HG03432 (cell line): ENCODE data around the gene RPL41.
"Not testable (repeated sequence)": the region's sequence is repeated elsewhere in the genome, so short reads cannot be mapped to it uniquely, and the experiment has no call there.

Experiments used
- ATAC-seq: cut with Tn5 transposase; IDR thresholded peaks from one replicate; pipeline ENCODE4 v1.9.1; 2021; ENCODE audit warnings: mild to moderate bottlenecking, moderate library complexity; ENCODE audit not compliant: unreplicated experiment

The RPL41 gene

GRCh38 chr12:56116267-56117081 lies at the start of gene RPL41:
TSS of gene RPL41 (plus strand) at chr12:56116633.
- peak; percentile 43 for ATAC-seq

GRCh38 chr12:56071648-56072047 lies 44.8 kb upstream of the RPL41 start:
- no peak for ATAC-seq

GRCh38 chr12:56074396-56074795 lies 42.0 kb upstream of the RPL41 start:
- no peak for ATAC-seq

- ATAC-seq = not testable (repeated sequence)
Observed at GRCh38 chr12:56077966-56078365, 38.5 kb upstream of the RPL41 start.

GRCh38 chr12:56078427-56078826 lies 38.0 kb upstream of the RPL41 start:
- ATAC-seq = no peak

- peak; percentile 74 for ATAC-seq
Observed at GRCh38 chr12:56078931-56079722, 37.3 kb upstream of the RPL41 start.

- ATAC-seq = peak; percentile 46
Observed at GRCh38 chr12:56079723-56080555, 36.5 kb upstream of the RPL41 start, which contains the start of gene ERBB3. TSS of gene ERBB3 (plus strand) at chr12:56080165. CDS start at chr12:56080301, 136 bp downstream.

GRCh38 chr12:56080556-56081138 lies 35.8 kb upstream of the RPL41 start:
- no peak for ATAC-seq

- no peak for ATAC-seq
Observed at GRCh38 chr12:56081393-56082347, 34.8 kb upstream of the RPL41 start.

- ATAC-seq = no peak
Observed at GRCh38 chr12:56082382-56082781, 34.1 kb upstream of the RPL41 start.

- no peak for ATAC-seq
Observed at GRCh38 chr12:56082967-56083366, 33.5 kb upstream of the RPL41 start.

GRCh38 chr12:56084958-56085543 lies 31.4 kb upstream of the RPL41 start:
- ATAC-seq = no peak

- no peak for ATAC-seq
Observed at GRCh38 chr12:56086096-56086495, 30.3 kb upstream of the RPL41 start.

GRCh38 chr12:56086608-56087007 lies 29.8 kb upstream of the RPL41 start:
- no peak for ATAC-seq

GRCh38 chr12:56087220-56087619 lies 29.2 kb upstream of the RPL41 start:
- ATAC-seq = no peak

GRCh38 chr12:56097738-56098137 lies 18.7 kb upstream of the RPL41 start:
- ATAC-seq = no peak

- no peak for ATAC-seq
Observed at GRCh38 chr12:56098592-56098991, 17.8 kb upstream of the RPL41 start.

GRCh38 chr12:56099787-56100186 lies 16.6 kb upstream of the RPL41 start:
- ATAC-seq = no peak

GRCh38 chr12:56101045-56101444 lies 15.4 kb upstream of the RPL41 start:
- ATAC-seq = no peak
